Caco-2 (cell line): ENCODE measurements around the gene MCFD2. TPM values are rescaled to one million over a fixed set of nuclear protein-coding genes. Genes with fewer than 3 reads are reported as not detected.

Experiments used
- BruUV-seq: library from RNA; stranded (reverse); fragments of 400-500 nt; replicated peaks from 2 replicates; lab custom pipeline; 2021; lab: Mats Ljungman, UMichigan
- CTCF ChIA-PET: fragments of 300-600 bp; sonication (Branson Sonifier 250); formaldehyde crosslinking; loops from one replicate; lab custom pipeline; 2022; ENCODE audit warnings: antibody characterized with exemption; lab: Charles Lee
- POLR2A ChIA-PET: fragments of 300-600 bp; sonication (Branson Sonifier 250); formaldehyde crosslinking; loops from one replicate; lab custom pipeline; 2022; ENCODE audit warnings: antibody characterized with exemption; lab: Charles Lee
- DNase-seq, 2 experiments: peaks; one replicate each; pipeline versions ENCODE4 v3.0.0 to v3.0.0-alpha.2; 2020 to 2022
- H3K27me3 ChIP-seq: replicated peaks from 2 replicates; pipeline ENCODE4 v1.6.0; 2011; ENCODE audit warnings: low read length; ENCODE audit not compliant: control insufficient read depth, insufficient read depth
- H3K36me3 ChIP-seq: 2 replicates; pipeline ENCODE4 v1.5.1; 2011; ENCODE audit warnings: low read length; ENCODE audit not compliant: control insufficient read depth, insufficient read depth
- H3K4me1 ChIP-seq: fragments of 250-450 bp; sonication (Bioruptor Pico); 2 replicates; pipeline ENCODE4 v1.5.1; 2020; ENCODE audit warnings: mild to moderate bottlenecking
- H3K4me3 ChIP-seq: 2 replicates; pipeline ENCODE4 v1.5.1; 2011; ENCODE audit warnings: low read depth, mild to moderate bottlenecking, control low read depth, low read length
- H3K9me3 ChIP-seq: fragments of 250-450 bp; sonication (Bioruptor Pico); 2 replicates; pipeline ENCODE4 v1.5.1; 2020; ENCODE audit warnings: mild to moderate bottlenecking, moderate library complexity
- H3K27ac Mint-ChIP-seq: one replicate; pipeline ENCODE4 v1.8.0; 2022; ENCODE audit warnings: mixed read lengths; ENCODE audit not compliant: unreplicated experiment
- H3K27me3 Mint-ChIP-seq: one replicate; pipeline ENCODE4 v1.8.0; 2022; ENCODE audit warnings: mixed read lengths; ENCODE audit not compliant: insufficient read depth, unreplicated experiment
- H3K36me3 Mint-ChIP-seq: one replicate; pipeline ENCODE4 v1.8.0; 2022; ENCODE audit warnings: mild to moderate bottlenecking, mixed read lengths; ENCODE audit not compliant: insufficient read depth, unreplicated experiment
- H3K4me1 Mint-ChIP-seq: one replicate; pipeline ENCODE4 v1.8.0; 2022; ENCODE audit warnings: low read depth, mixed read lengths; ENCODE audit not compliant: unreplicated experiment
- H3K4me3 Mint-ChIP-seq: one replicate; pipeline ENCODE4 v1.8.0; 2022; ENCODE audit warnings: mild to moderate bottlenecking, moderate library complexity, mixed read lengths; ENCODE audit not compliant: unreplicated experiment
- H3K9me3 Mint-ChIP-seq: one replicate; pipeline ENCODE4 v1.8.0; 2022; ENCODE audit warnings: mixed read lengths; ENCODE audit not compliant: unreplicated experiment
- CTCF ChIP-seq, 2 experiments: fragments of 200-600 bp in 1 of 2; IDR thresholded peaks; 1 replicate in 1 of 2; 2 replicates in 1 of 2; pipeline versions ENCODE4 v1.5.1 to v1.8.0; 2011 to 2022; ENCODE audit warnings: antibody characterized with exemption in 1 of 2, control low read depth in 1 of 2, inconsistent platforms in 1 of 2, low read depth in 1 of 2, low read length in 1 of 2, mild to moderate bottlenecking in 1 of 2, moderate library complexity in 1 of 2; ENCODE audit not compliant: insufficient read depth in 1 of 2, severe bottlenecking in 1 of 2, unreplicated experiment in 1 of 2
- intact Hi-C: fragments of 100-400 bp; cut with micrococcal nuclease; formaldehyde crosslinking; loops from one replicate; pipeline ENCODE4 v1.10.0; 2022; ENCODE audit not compliant: unreplicated experiment
- total RNA-seq: library from RNA; stranded (reverse); gene quantifications from 2 replicates; pipeline ENCODE4 v1.2.3, GENCODE V29; 2022

Gene MCFD2
- total RNA-seq, 1 experiment from 2014 or later: 156 TPM

- H3K9me3 Mint-ChIP-seq: no peaks in the 10 kb centered on the region
- peaks cover 18% of the 10 kb centered on the region for H3K36me3 Mint-ChIP-seq
- no peaks in the 10 kb centered on the region for H3K36me3 ChIP-seq
- intact Hi-C loops: no loop called here
- no peaks in the 10 kb centered on the region for H3K9me3 ChIP-seq
- CTCF ChIA-PET: interaction anchor here (0.6 kb wide), 1 partner anchor 9 kb away, joined by 3 read pairs; no protein-coding TSS in a partner anchor
- H3K4me1 Mint-ChIP-seq: peaks cover 8% of the 10 kb centered on the region
- POLR2A ChIA-PET: no interaction called here
- no peak overlapping the region for H3K4me3 ChIP-seq
- TF ChIP-seq CTCF (IDR thresholded peaks at IDR 0.05; ENCODE audit: insufficient read depth in 1 of 2, low read depth in 1 of 2, low read length in 1 of 2, severe bottlenecking in 1 of 2, unreplicated experiment in 1 of 2): no peak
- no peaks in the 10 kb centered on the region for H3K27me3 ChIP-seq
- H3K4me1 ChIP-seq: peaks cover 16% of the 10 kb centered on the region
- no peak for DNase-seq
- no peak overlapping the region for H3K4me3 Mint-ChIP-seq
- BruUV-seq: no TSS peak
- H3K27ac Mint-ChIP-seq: no peak overlapping the region
- no peaks in the 10 kb centered on the region for H3K27me3 Mint-ChIP-seq
Measured at GRCh38 chr2:46936566-46936965, 21.0 kb upstream of the MCFD2 start.

- H3K9me3 Mint-ChIP-seq: no peaks in the 10 kb centered on the region
- POLR2A ChIA-PET: interaction anchor here (0.6 kb wide), 1 partner anchor 83 kb away, joined by 6 read pairs; no protein-coding TSS in a partner anchor
- Histone ChIP-seq H3K36me3 (no peaks in the 10 kb centered on the region), H3K27me3 (no peaks in the 10 kb centered on the region), H3K4me3 (no peak overlapping the region), H3K4me1 (peaks cover 10% of the 10 kb centered on the region), H3K9me3 (no peaks in the 10 kb centered on the region)
- TF ChIP-seq CTCF (IDR thresholded peaks at IDR 0.05; ENCODE audit: insufficient read depth in 1 of 2, low read depth in 1 of 2, low read length in 1 of 2, severe bottlenecking in 1 of 2, unreplicated experiment in 1 of 2): no peak
- no TSS peak for BruUV-seq
- no peak for DNase-seq
- H3K27me3 Mint-ChIP-seq: no peaks in the 10 kb centered on the region
- peaks cover 6% of the 10 kb centered on the region for H3K36me3 Mint-ChIP-seq
- peaks cover 6% of the 10 kb centered on the region for H3K4me1 Mint-ChIP-seq
- H3K27ac Mint-ChIP-seq: no peak overlapping the region
- CTCF ChIA-PET: no interaction called here
- intact Hi-C loops: no loop called here
- no peak overlapping the region for H3K4me3 Mint-ChIP-seq
Measured at GRCh38 chr2:46935071-46935470, 19.5 kb upstream of the MCFD2 start.

GRCh38 chr2:46929612-46930011 is 14.0 kb upstream of the MCFD2 start:
- ChIA-PET POLR2A (no interaction called here), CTCF (no interaction called here)
- no peaks in the 10 kb centered on the region for H3K4me1 ChIP-seq
- H3K9me3 ChIP-seq: peaks cover 15% of the 10 kb centered on the region
- TF ChIP-seq CTCF (IDR thresholded peaks at IDR 0.05; ENCODE audit: insufficient read depth in 1 of 2, low read depth in 1 of 2, low read length in 1 of 2, severe bottlenecking in 1 of 2, unreplicated experiment in 1 of 2): no peak
- Mint-ChIP-seq H3K36me3 (peaks cover 16% of the 10 kb centered on the region), H3K27ac (no peak overlapping the region), H3K4me3 (no peak overlapping the region), H3K4me1 (no peaks in the 10 kb centered on the region), H3K27me3 (no peaks in the 10 kb centered on the region), H3K9me3 (peaks cover 19% of the 10 kb centered on the region)
- DNase-seq: no peak
- H3K27me3 ChIP-seq: no peaks in the 10 kb centered on the region
- BruUV-seq: no TSS peak
- no peaks in the 10 kb centered on the region for H3K36me3 ChIP-seq
- no peak overlapping the region for H3K4me3 ChIP-seq
- intact Hi-C loops: no loop called here
